CD4-positive, alpha-beta T cell (primary cell): ENCODE data around the gene REPIN1. TPM values are rescaled to one million over a fixed set of nuclear protein-coding genes. Genes with fewer than 3 reads are reported as not detected.

ENCODE experiments used
- ATAC-seq: fragments of 200-7000 bp; cut with Tn5 transposase; one replicate; pipeline ENCODE4 v1.10.0; 2022; ENCODE audit warnings: mild to moderate bottlenecking; ENCODE audit not compliant: poor library complexity
- CTCF ChIA-PET: fragments of 350-600 bp; sonication (Branson Sonifier 250); formaldehyde crosslinking; loops from one replicate; lab custom pipeline; 2021; ENCODE audit warnings: antibody characterized with exemption, inconsistent platforms; lab: Charles Lee
- POLR2A ChIA-PET: fragments of 350-600 bp; sonication (Branson Sonifier 250); formaldehyde crosslinking; loops from one replicate; lab custom pipeline; 2021; ENCODE audit warnings: antibody characterized with exemption, inconsistent platforms; lab: Charles Lee
- DNase-seq, 14 experiments: peaks; one replicate each; pipeline ENCODE4 v3.0.0-alpha.2; 2013 to 2020; ENCODE audit warnings: mixed read lengths in 2 of 14
- H3K27ac ChIP-seq, 2 donors: one replicate each; pipeline versions ENCODE4 v1.5.1 to v1.7.0; 2013; ENCODE audit warnings: low read length in 2 of 2, low read depth in 1 of 2, mild to moderate bottlenecking in 1 of 2
- H3K27me3 ChIP-seq, 2 experiments: 1 replicate in 1 of 2; 2 replicates in 1 of 2; pipeline versions ENCODE4 v1.6.1 to v1.7.0; 2013; ENCODE audit warnings: low read length in 2 of 2, control low read depth in 1 of 2, mild to moderate bottlenecking in 1 of 2, moderate library complexity in 1 of 2; ENCODE audit not compliant: insufficient read depth in 2 of 2, control insufficient read depth in 1 of 2
- H3K36me3 ChIP-seq: one replicate; pipeline ENCODE4 v1.6.1; 2013; ENCODE audit warnings: low read length, control low read depth; ENCODE audit not compliant: insufficient read depth
- H3K4me1 ChIP-seq: one replicate; pipeline ENCODE4 v1.6.1; 2013; ENCODE audit warnings: low read length, control low read depth; ENCODE audit not compliant: insufficient read depth
- H3K4me3 ChIP-seq: one replicate; pipeline ENCODE4 v1.5.1; 2013; ENCODE audit warnings: mild to moderate bottlenecking, low read length, moderate library complexity
- H3K9me3 ChIP-seq, 2 experiments: 1 replicate in 1 of 2; 2 replicates in 1 of 2; pipeline versions ENCODE4 v1.6.1 to v1.7.0; 2013; ENCODE audit warnings: low read length in 2 of 2, mild to moderate bottlenecking in 2 of 2, control low read depth in 1 of 2, moderate library complexity in 1 of 2; ENCODE audit not compliant: control insufficient read depth in 1 of 2, insufficient read depth in 1 of 2
- H3K27ac Mint-ChIP-seq: one replicate; pipeline ENCODE4 v1.8.0; 2020; ENCODE audit warnings: mixed read lengths
- H3K27me3 Mint-ChIP-seq: one replicate; pipeline ENCODE4 v1.8.0; 2021; ENCODE audit warnings: mixed read lengths
- H3K36me3 Mint-ChIP-seq: one replicate; pipeline ENCODE4 v1.8.0; 2021; ENCODE audit warnings: low read depth, mixed read lengths
- H3K4me1 Mint-ChIP-seq: one replicate; pipeline ENCODE4 v1.8.0; 2021; ENCODE audit warnings: low read depth, mixed read lengths
- H3K4me3 Mint-ChIP-seq: one replicate; pipeline ENCODE4 v1.8.0; 2020; ENCODE audit warnings: mild to moderate bottlenecking, mixed read lengths
- H3K9me3 Mint-ChIP-seq: one replicate; pipeline ENCODE4 v1.8.0; 2020; ENCODE audit warnings: mixed read lengths
- CTCF ChIP-seq: fragments of 200-600 bp; IDR thresholded peaks from one replicate; pipeline ENCODE4 v1.8.0; 2022; ENCODE audit warnings: antibody characterized with exemption, mild to moderate bottlenecking
- intact Hi-C, 2 experiments: fragments of 100-400 bp; cut with DNase I in 1 of 2; cut with micrococcal nuclease in 1 of 2; formaldehyde crosslinking; loops; one replicate each; pipeline versions ENCODE4 v1.15.1 to v1.9.0; 2023 to 2025; cut with DNase I, micrococcal nuclease
- total RNA-seq, 174 experiments: library from RNA in 2 of 174; stranded (reverse) in 2 of 174; gene quantifications; one replicate each; pipeline ENCODE4 v1.2.3 and lab custom pipeline; 2021 to 2026

The REPIN1 gene
- total RNA-seq, 2 experiments from 2014 or later, result 58.2 to 59.8 TPM

GRCh38 chr7:150369748-150370501 lies 1.3 kb downstream of the REPIN1 start:
- Histone ChIP-seq H3K36me3 (peaks cover 23% of the 10 kb centered on the region), H3K27me3 (no peaks in the 10 kb centered on the region), H3K4me1 (peaks cover 38% of the 10 kb centered on the region), H3K9me3 (no peaks in the 10 kb centered on the region), H3K27ac (peak overlapping the region in 1 of 2 donors; percentile 45), H3K4me3 (peak overlapping the region; percentile 83)
- H3K9me3 Mint-ChIP-seq, result no peaks in the 10 kb centered on the region
- H3K36me3 Mint-ChIP-seq, result peaks cover 52% of the 10 kb centered on the region
- ChIA-PET POLR2A (interaction anchor here (0.8 to 7.1 kb wide), 12 partner anchors 8 to 658 kb away, joined by 3 to 76 read pairs (median 4); partner anchors contain the start of genes ABCB8, GIMAP7, ZNF775 and ZNF862), CTCF (interaction anchor here (1.0 to 4.8 kb wide), 2 partner anchors 36 to 79 kb away, joined by 3 to 20 read pairs; a partner anchor contains a TSS)
- peak overlapping the region; percentile 92 for H3K4me3 Mint-ChIP-seq
- ATAC-seq (no peak), DNase-seq (peak in 1 of 14 experiments; percentile 14)
- TF ChIP-seq CTCF, result no peak
- H3K27ac Mint-ChIP-seq, result peak overlapping the region; percentile 93
- H3K27me3 Mint-ChIP-seq, result no peaks in the 10 kb centered on the region
- intact Hi-C loops, result loop anchor here in 1 of 2 experiments (2.0 to 10.0 kb wide), 4 partner anchors 35 to 655 kb away; partner anchors contain the start of genes ACTR3C and LRRC61
- peaks cover 66% of the 10 kb centered on the region for H3K4me1 Mint-ChIP-seq

- Histone ChIP-seq H3K36me3 (peaks cover 23% of the 10 kb centered on the region), H3K9me3 (no peaks in the 10 kb centered on the region), H3K27ac (peak overlapping the region in 1 of 2 donors; percentile 45), H3K27me3 (no peaks in the 10 kb centered on the region), H3K4me1 (peaks cover 39% of the 10 kb centered on the region), H3K4me3 (no peak overlapping the region)
- intact Hi-C loops, result no loop called here
- TF ChIP-seq CTCF, result no peak
- H3K4me3 Mint-ChIP-seq, result peak overlapping the region; percentile 92
- DNase-seq (no peak), ATAC-seq (no peak)
- POLR2A ChIA-PET, result interaction anchor here (1.3 to 7.1 kb wide), 4 partner anchors 9 to 658 kb away, joined by 4 to 76 read pairs (median 4); partner anchors contain the start of gene ABCB8
- no peaks in the 10 kb centered on the region for H3K9me3 Mint-ChIP-seq
- H3K27me3 Mint-ChIP-seq, result no peaks in the 10 kb centered on the region
- peaks cover 66% of the 10 kb centered on the region for H3K4me1 Mint-ChIP-seq
- peak overlapping the region; percentile 93 for H3K27ac Mint-ChIP-seq
- H3K36me3 Mint-ChIP-seq, result peaks cover 53% of the 10 kb centered on the region
- CTCF ChIA-PET, result no interaction called here
Measured at GRCh38 chr7:150370612-150371071, 2.0 kb downstream of the REPIN1 start.

GRCh38 chr7:150371131-150371995 lies 2.7 kb downstream of the REPIN1 start:
- Mint-ChIP-seq H3K27ac (peak overlapping the region; percentile 93), H3K4me3 (peak overlapping the region; percentile 92), H3K9me3 (no peaks in the 10 kb centered on the region), H3K4me1 (peaks cover 66% of the 10 kb centered on the region), H3K27me3 (no peaks in the 10 kb centered on the region), H3K36me3 (peaks cover 58% of the 10 kb centered on the region)
- Histone ChIP-seq H3K27ac (no peak overlapping the region), H3K4me3 (no peak overlapping the region), H3K36me3 (peaks cover 23% of the 10 kb centered on the region), H3K9me3 (no peaks in the 10 kb centered on the region), H3K27me3 (no peaks in the 10 kb centered on the region), H3K4me1 (peaks cover 41% of the 10 kb centered on the region)
- CTCF ChIA-PET, result no interaction called here
- intact Hi-C loops, result no loop called here
- POLR2A ChIA-PET, result interaction anchor here (1.3 to 7.1 kb wide), 2 partner anchors 10 to 33 kb away, joined by 4 to 76 read pairs; a partner anchor contains a TSS
- DNase-seq, result peak in 1 of 14 experiments; percentile 16
- TF ChIP-seq CTCF, result no peak
- no peak for ATAC-seq
